GM18520 (cell line): Measurements from ENCODE around the gene ZNF263.

Experiments used
- ATAC-seq: cut with Tn5 transposase; IDR thresholded peaks from one replicate; pipeline ENCODE4 v1.9.1; 2021; ENCODE audit not compliant: unreplicated experiment

The ZNF263 gene

GRCh38 chr16:3317315-3317999, 34.2 kb downstream of the ZNF263 start:
- ATAC-seq: no peak

DNA sequence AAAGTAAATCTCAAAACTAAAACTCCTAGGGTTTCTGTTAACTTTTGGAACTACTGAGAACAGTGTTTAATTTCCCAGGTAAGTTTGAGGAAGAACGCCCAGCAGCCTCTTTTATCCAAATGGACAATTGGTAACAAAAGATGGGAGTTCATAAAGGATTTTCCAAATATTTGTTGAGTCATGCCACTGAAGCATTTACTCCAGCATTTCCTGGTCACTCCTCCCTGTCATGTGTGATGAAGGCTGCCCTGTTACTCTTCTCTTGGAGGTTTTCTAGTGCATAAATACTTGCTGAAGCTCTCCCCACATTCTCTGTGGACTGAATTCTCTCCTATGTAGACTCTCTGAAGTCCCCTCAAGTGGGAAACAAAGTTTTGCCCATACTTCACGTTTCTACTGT, 38.5 kb downstream of the ZNF263 start:
- no peak for ATAC-seq

DNA sequence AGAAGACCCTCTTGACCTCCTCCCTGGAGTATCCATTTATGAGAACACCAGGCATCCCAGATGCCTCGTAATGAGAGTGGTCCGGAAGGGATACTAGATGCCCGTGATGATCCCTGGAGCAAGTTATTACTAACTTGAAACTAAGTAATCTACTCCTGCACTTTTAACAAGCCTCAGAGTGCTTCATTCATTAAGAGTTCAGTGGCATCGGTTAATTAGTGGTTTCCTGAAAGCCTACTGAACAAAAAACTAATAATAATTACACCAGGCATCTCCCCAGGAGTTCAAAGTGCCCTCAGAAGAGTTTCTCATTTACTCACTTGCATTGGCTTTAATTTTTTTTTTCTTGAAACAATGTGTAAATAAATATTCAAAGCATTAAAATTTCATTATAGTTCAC, 44.2 kb downstream of the ZNF263 start:
- no peak for ATAC-seq

GRCh38 chr16:3328104-3328503, 44.8 kb downstream of the ZNF263 start:
- no peak for ATAC-seq

- no peak for ATAC-seq
Measured at GRCh38 chr16:3328643-3329042, 45.4 kb downstream of the ZNF263 start.
